ENCODE results near the gene STMN1. TPM values are rescaled to one million over a fixed set of nuclear protein-coding genes. Genes with fewer than 3 reads are reported as not detected.

Gene STMN1
- total RNA-seq, 1 experiment from 2014 or later = 418 TPM

- Mint-ChIP-seq H3K4me3 (no peak overlapping the region), H3K4me1 (peaks cover 23% of the 10 kb centered on the region), H3K27me3 (ENCODE audit: low read depth) (no peaks in the 10 kb centered on the region), H3K27ac (peak overlapping the region; percentile 71), H3K9me3 (no peaks in the 10 kb centered on the region), H3K36me3 (peaks cover 6% of the 10 kb centered on the region; the same call in 1 of the 2 replicates)
- ChIA-PET POLR2A (interaction anchor here (0.5 to 0.6 kb wide), 2 partner anchors 19 to 33 kb away, joined by 3 to 7 read pairs; no protein-coding TSS in a partner anchor), CTCF (interaction anchor here (1.1 to 1.5 kb wide), 2 partner anchors 28 to 130 kb away, joined by 4 to 12 read pairs; partner anchors contain the start of gene PAFAH2)
- DNase-seq (ENCODE audit: low spot score) = peak; percentile 44
- TF ChIP-seq ZNF317 (CRISPR knock-in tag; IDR thresholded peaks at IDR 0.05; ENCODE audit: borderline replicate concordance, low read depth) (no peak), ZNF425 (CRISPR knock-in tag; conservative IDR thresholded peaks at IDR 0.05) (no peak), HMGA2 (CRISPR knock-in tag; IDR thresholded peaks at IDR 0.05) (no peak), E2F4 (CRISPR knock-in tag; IDR thresholded peaks at IDR 0.05; ENCODE audit: borderline replicate concordance, low read depth) (no peak), SMAD3 (CRISPR knock-in tag; IDR thresholded peaks at IDR 0.05; ENCODE audit: borderline replicate concordance) (no peak)
- ATAC-seq = peak; percentile 67
These were observed 38.8 kb downstream of the STMN1 start for GRCh38 chr1:25867210-25867991.

GRCh38 chr1:25866288-25866687 is 39.9 kb downstream of the STMN1 start:
- Mint-ChIP-seq H3K27me3 (ENCODE audit: low read depth) (no peaks in the 10 kb centered on the region), H3K4me1 (peaks cover 21% of the 10 kb centered on the region), H3K9me3 (no peaks in the 10 kb centered on the region), H3K4me3 (no peak overlapping the region), H3K27ac (peak overlapping the region; percentile 5; the same call in 1 of the 2 replicates), H3K36me3 (peaks cover 6% of the 10 kb centered on the region; the same call in 1 of the 2 replicates)
- ChIA-PET CTCF (no interaction called here), POLR2A (no interaction called here)
- no peak for DNase-seq (ENCODE audit: low spot score)
- ATAC-seq = no peak
- no peak for TF ChIP-seq GTF2I (CRISPR knock-in tag; conservative IDR thresholded peaks at IDR 0.05)
- no peak for TF ChIP-seq NFATC4 (CRISPR knock-in tag; IDR thresholded peaks at IDR 0.05)
- TF ChIP-seq AFF4 (CRISPR knock-in tag; IDR thresholded peaks at IDR 0.05; ENCODE audit: borderline replicate concordance) = no peak
- TF ChIP-seq USF2 (CRISPR knock-in tag; IDR thresholded peaks at IDR 0.05) = no peak
- TF ChIP-seq ZNF425 (CRISPR knock-in tag; conservative IDR thresholded peaks at IDR 0.05) = no peak
- no peak for TF ChIP-seq ATF6 (CRISPR knock-in tag; IDR thresholded peaks at IDR 0.05)
- TF ChIP-seq CREM (CRISPR knock-in tag; IDR thresholded peaks at IDR 0.05) = no peak
- no peak for TF ChIP-seq SP1 (CRISPR knock-in tag; conservative IDR thresholded peaks at IDR 0.05)
- TF ChIP-seq SOX15 (CRISPR knock-in tag; IDR thresholded peaks at IDR 0.05) = no peak
- no peak for TF ChIP-seq ATF3 (CRISPR knock-in tag; conservative IDR thresholded peaks at IDR 0.05)
- no peak for TF ChIP-seq PRDM15 (CRISPR knock-in tag; IDR thresholded peaks at IDR 0.05)
